HG03139 (cell line): ENCODE measurements around the gene CEP192.

Experiments used
- ATAC-seq: cut with Tn5 transposase; IDR thresholded peaks from one replicate; pipeline ENCODE4 v1.9.1; 2021; ENCODE audit not compliant: unreplicated experiment

Gene CEP192

DNA sequence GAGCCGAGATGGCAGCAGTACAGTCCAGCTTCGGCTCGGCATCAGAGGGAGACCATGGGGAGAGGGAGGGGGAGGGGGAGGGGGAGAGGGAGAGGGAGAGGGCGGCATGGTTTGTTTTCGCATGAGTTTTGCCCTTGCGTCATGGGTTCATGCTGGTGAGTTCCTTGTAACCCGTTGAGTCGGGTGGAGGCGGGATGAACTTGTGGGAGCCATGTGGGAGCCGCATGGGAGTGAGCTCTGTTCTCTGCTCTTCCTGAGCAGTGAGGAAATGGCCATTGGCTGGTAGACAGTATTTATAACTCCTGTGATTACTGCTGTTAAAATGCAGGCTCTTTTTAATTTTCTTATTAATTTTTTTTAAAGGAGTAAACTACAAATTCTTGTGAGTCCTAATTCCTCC is 108.0 kb downstream of the CEP192 start:
- no peak for ATAC-seq

- ATAC-seq = no peak
Observed at GRCh38 chr18:13100942-13101658, 109.9 kb downstream of the CEP192 start.

- ATAC-seq = no peak
Observed at GRCh38 chr18:13101659-13102197, 110.6 kb downstream of the CEP192 start.

GRCh38 chr18:13103366-13103765 is 112.2 kb downstream of the CEP192 start:
- ATAC-seq = no peak

- ATAC-seq = no peak
Observed at GRCh38 chr18:13105059-13105458, 113.9 kb downstream of the CEP192 start.

DNA sequence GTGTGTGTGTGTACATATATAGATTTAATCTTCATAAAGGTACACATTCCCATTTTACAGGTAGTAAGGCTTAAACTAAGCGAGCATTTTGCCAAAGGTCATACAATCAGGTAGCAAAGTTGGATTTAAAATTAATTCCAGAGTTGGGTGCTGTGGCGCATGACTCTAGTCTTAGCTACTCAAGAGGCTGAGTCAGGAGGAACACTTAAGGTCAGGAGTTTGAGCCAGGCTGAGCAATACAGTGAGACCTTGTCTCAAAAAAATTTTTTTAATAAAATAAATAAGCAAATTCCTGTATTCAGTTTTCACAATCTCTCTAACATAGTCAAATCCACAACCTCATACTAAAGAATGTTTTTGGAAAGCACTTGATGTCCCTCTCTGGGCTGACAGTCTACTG is 115.9 kb downstream of the CEP192 start:
- ATAC-seq = no peak

DNA sequence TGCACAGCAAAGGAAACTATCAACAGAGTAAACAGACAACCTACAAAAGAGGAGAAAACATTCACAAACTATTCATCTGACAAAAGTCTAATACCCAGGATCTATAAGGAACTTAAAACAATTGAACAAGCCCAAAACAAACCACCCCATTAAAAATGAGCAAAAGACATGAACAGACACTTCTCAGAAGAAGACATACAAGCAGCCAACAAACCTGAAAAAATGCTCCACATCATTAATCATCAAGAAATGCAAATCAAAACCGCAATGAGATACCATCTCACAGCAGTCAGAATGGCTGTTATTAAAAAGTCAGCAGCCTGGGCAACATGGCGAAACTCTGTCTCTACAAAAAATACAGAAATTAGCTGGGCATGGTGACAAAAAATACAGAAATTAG is 117.2 kb downstream of the CEP192 start:
- no peak for ATAC-seq

DNA sequence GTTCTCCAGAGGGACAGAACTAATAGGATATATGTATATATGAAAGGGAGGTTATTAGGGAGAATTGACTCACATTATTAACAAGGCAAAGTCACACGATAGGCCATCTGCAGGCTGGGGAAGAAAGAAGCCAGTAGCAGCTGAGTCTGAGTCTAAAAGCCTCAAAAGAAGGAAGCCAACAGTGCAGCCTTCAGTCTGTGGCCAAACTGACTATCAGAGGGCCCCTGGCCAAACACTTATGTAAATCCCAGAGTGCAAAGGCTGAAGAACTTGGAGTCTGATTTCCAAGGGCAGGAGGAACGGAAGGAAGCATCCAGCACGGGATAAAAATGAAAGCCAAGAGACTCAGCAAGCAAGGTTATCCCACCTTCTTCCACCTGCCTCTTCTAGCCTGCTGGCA is 119.4 kb downstream of the CEP192 start:
- ATAC-seq = no peak

- no peak for ATAC-seq
Observed at GRCh38 chr18:13112982-13113381, 121.8 kb downstream of the CEP192 start.

- ATAC-seq = no peak
Observed at GRCh38 chr18:13120255-13120654, 129.1 kb downstream of the CEP192 start.

DNA sequence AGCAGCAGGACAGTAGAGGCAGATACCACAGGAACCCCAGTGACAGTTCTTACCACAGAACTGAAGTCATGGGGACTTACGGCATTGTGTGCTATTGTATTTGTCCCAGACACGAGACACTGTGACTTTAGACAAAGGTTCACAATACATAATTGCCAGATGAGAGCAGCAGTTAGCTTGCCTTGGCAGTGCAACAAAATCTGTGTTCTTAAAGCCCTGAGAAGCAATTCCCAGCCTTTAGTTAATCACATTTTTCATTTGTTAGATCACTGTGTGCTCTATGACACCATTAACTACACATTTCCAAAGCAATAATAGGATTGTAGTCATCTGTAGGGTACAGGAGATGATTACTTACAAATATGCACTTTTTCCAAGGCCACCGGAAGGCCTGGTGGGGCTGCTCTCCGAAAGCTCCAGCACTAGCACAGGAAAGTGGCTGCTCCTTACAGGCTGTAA is 129.8 kb downstream of the CEP192 start:
- no peak for ATAC-seq

GRCh38 chr18:13124411-13124810 is 133.2 kb downstream of the CEP192 start:
- no peak for ATAC-seq

- no peak for ATAC-seq
Observed at GRCh38 chr18:13125191-13125590, 134.0 kb downstream of the CEP192 start.

- no peak for ATAC-seq
Observed at GRCh38 chr18:13126966-13127598, 135.9 kb downstream of the CEP192 start.

GRCh38 chr18:13131283-13131682 is 140.1 kb downstream of the CEP192 start:
- ATAC-seq = no peak

GRCh38 chr18:13134551-13135401 is 143.6 kb downstream of the CEP192 start:
- no peak for ATAC-seq

- no peak for ATAC-seq
Observed at GRCh38 chr18:13136056-13136903, 145.1 kb downstream of the CEP192 start.

- ATAC-seq = no peak
Observed at GRCh38 chr18:13136904-13137669, 145.9 kb downstream of the CEP192 start.

DNA sequence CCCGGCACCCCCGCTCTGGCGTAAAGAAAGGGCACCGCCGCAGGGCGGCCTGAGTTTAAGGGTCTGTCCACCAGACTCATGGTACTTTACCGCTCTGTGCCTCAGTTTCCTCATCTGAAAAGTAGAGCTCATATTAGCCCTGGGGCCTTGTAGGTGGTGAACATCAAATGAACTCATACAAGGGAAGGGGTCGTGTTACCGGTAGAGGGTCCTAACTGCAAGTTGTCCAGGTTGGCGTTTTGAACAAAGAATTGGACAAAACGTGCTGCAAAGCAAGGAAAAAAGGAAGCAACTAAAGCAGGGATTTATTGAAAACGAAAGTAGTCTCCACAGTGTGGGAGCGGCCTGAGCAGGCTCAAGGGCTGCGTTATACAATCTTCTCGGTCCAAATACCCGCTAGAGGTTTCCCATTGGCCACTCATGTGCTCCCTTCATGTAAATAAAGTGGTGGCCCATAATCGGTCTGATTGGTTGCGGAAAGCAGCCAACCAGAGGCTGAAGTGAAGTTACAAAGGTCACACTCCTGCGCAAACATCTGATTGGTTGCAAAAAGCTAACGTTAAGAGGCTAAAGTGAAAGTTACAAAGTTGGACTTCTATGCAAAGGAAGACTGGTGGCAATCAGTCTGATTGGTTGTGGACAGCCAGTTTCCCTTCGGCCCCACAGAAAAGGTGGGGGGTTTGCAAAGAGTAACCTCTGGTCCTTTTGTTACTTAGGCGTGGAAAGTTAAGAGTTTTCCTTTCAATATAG is 146.7 kb downstream of the CEP192 start:
- peak; percentile 57 for ATAC-seq
